Midbrain (tissue), 1 donor: ENCODE data around the gene MSH3.

ENCODE experiments used
- DNase-seq: peaks from one replicate; lab custom pipeline; 2025; lab: John Stamatoyannopoulos, UW

MSH3 gene

DNA sequence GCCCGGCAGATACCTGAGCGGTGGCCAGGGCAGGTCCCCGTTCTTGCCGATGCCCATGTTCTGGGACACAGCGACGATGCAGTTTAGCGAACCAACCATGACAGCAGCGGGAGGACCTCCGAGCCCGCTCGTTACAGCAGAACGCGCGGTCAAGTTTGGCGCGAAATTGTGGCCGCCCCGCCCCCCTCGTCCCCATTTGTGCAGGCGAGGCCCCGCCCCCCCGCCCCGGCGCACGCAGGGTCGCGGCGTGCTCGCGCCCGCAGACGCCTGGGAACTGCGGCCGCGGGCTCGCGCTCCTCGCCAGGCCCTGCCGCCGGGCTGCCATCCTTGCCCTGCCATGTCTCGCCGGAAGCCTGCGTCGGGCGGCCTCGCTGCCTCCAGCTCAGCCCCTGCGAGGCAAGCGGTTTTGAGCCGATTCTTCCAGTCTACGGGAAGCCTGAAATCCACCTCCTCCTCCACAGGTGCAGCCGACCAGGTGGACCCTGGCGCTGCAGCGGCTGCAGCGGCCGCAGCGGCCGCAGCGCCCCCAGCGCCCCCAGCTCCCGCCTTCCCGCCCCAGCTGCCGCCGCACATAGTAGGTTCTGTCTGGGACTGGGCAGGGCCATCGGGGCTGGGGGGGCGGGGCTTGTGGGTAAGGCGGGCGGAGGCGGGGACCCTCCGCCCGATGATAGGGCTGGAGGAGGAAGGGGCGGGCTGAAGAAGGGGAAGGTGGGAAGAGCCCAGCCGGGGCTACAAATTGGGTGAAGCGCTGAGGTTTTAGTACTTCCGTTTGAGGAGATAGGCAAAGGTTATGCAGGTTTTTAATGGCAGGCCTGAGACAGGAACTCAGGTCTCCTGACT, at the start of gene MSH3, which contains the start of gene DHFR:
MSH3 (plus strand) TSS at position 262 of the 840 bp plus-strand sequence; CDS start at position 338, 76 bp downstream.
DHFR (minus strand) TSS at position 593 of the 840 bp plus-strand sequence; CDS start at position 99, 494 bp downstream.
- DNase-seq = peak; percentile 84

DNA sequence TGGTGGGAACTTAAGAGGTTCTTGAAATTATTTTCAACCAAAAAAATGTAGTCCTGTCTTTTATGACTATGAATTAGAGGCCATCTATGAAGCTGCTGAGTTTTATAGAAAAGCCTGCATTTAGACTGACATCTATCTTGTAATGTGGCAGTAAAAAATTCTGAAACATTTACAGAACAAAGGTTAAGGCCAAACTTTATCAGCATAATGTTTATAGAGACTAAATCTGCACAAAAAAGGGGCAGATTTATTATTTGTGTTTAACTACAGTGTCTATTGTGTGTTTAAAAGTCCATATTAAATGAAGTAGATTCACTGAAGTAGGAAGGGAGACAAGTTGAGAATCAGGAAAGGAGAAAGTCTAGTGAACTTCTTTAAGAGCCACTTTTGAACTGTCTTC, 47.1 kb upstream of the MSH3 start:
- no peak for DNase-seq

DNA sequence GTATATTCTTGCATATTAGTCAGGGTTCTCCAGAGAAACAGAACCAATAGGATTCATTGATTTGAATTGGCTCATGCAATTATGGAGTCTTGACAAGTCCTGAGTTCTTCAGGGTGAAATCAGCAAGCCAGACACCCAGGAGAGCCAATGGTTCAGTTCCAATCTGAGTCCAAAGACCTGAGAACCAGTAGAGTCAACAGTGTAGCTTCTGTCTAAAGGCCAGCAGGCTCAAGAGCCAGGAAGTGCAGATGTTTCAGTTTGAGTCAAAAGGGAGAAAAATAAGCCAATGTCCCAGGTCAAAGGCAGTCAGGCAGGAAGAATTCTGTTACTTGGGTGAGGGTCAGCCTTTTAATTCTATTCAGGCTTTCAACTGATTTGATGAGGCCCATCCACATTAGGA, 46.6 kb upstream of the MSH3 start:
- no peak for DNase-seq

DNA sequence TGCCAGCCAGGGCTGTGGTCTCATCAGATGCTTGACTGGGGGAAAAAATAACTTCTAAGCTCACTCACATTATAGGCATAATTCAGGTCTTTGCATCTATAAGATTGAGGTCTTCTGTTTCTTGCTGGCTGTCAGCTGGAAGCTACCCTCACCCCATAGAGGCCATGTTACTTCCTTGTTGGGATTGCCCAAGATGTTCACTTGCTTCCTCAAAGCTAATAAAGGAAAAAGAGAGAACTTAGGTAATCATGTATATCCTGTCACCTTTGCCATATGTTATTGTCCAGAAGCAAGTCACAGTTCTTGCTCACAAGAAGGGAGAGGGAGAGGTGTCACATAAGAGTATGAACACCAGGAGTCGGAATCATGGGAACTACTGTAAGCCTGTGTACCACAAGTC, 45.7 kb upstream of the MSH3 start:
- no peak for DNase-seq

DNA sequence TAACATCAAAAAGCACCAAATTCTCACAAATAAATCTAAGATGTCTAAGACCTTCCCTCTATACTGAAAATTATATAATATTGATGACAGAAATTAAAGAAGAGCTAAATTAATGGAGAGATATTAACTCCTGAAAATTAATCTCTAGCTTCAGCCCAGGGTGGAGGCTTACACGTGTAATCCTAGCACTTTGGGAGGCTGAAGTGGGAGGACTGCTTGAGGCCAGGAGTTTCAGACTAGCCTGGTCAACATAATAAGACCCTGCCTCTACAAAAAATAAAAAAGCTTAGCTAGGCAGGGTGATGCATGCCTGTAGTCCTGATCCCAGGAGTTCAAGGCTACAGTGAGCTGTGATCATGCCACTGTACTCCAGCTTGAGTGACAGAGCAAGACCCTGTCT, 44.8 kb upstream of the MSH3 start:
- no peak for DNase-seq

DNA sequence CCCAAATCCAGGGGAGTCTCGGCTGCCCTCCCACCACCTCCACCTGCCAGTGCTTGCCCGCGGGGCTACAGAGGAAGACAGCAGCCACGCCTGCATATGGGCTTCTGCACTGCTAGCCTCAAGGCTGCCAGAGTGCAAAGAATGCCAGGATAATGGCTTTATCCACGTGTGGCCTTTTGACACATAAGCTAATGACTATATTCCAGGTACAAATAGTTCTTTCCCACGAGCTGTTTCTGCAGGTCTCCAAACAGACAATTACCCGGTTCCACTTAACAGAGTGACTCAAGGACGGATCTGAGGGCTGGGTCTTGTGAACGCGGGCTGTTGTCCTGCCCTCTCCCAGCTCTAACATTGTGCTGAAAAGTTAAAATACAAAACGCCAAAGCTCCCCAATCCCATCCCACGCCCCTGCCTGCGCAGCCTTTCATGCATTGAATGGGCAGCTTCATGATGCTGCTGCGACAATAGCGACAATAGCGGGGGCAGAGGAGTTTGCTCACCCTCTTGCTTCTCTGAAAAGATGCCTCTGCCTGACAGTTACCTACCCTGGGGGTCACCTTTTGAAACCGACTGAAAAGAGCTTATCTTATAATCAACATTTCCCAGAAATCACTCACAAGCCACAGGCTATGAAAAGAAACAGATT, 39.1 kb upstream of the MSH3 start:
- no peak for DNase-seq

DNA sequence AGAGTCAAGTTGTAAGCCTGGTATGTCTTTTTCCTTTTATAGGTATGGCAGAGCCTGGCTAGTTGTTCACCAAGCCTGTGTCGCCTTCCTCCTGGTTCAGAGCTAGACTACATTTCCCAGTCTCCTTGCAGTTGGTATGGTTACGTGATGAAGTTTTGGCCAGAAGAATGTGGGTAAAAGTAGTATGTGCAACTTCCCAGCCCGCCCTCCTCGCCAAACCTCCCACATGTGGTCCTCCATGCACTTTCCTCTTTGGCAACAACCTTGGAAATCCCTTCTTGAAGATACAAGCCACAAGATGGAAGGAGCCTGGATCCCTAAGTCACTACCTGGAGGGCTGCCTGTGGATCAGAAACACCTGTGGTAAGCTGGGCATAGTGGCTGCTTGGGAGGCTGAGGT, 36.0 kb upstream of the MSH3 start:
- DNase-seq = no peak

DNA sequence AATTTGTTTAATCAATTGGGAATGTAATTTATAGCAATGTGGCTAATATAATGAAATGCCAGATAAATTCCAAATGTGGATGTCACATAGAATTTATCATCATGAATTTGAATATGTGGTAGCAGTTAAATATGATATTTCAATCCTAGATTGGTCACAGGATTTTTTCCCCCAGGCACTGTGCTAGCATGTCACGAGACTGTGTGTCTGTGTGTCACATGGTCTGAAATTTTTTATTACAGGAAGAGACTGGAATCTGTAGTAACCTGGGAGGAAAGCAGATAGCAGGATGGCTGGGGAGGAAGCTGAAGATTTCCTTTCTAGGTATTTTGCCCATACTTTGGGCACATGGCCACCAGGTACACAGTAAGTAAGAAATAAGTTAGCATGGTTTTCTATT, 35.4 kb upstream of the MSH3 start:
- DNase-seq = no peak

DNA sequence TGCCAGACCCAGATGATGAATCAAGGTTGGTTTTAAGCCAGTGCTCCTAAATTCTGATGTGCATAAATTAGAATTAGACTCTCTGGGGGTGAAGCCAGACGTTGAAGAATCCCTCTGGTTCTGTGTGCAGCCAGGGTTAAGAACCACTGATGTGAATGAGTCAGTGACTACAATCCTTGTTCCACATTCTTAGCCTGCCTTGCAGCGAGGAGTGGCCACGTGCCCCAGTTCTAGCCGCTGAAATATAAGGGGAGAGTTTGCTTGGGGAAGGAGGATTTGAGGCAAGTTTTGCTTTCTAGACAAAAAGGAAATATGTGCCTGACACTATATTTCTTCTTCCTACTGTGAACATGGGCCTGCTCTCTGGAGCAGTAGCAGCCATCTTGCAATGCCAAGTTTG, 34.2 kb upstream of the MSH3 start:
- no peak for DNase-seq

DNA sequence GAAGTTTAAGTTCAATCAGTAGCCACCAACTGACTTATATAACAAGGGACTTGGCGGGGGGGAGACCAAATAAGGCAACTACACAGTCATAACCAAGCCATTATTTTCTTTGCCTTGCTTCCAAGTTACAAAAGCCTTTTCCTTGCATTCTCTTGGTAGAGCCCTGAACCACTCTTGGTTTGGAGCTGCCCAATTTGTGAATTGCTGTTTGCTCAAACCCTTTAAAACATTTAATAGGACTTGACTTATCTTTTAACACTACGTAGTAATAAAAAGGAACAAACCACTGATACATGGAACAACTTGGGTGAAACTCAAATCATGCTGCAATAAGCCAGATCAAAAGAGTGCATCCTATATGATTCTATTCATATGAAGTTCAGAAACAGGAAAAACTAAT, 31.7 kb upstream of the MSH3 start:
- no peak for DNase-seq

DNA sequence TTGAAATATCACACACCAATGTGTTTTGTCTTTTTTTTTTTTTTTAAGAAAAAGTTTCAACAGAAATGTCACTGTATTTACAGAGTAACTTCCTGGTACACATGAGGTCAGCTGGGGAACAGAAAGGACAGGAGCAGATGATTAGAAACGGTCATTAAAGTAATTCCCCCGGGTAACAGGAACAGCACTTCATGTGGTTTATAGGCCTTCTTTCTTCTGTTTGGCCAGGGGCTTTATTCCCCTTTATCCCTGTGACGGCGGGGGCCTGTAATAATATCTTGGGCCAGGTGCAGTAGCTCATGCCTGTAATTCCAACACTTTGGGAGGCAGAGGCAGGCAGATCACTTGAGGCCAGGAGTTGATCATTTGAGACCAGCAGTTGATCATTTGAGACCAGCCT, 30.5 kb upstream of the MSH3 start:
- no peak for DNase-seq

DNA sequence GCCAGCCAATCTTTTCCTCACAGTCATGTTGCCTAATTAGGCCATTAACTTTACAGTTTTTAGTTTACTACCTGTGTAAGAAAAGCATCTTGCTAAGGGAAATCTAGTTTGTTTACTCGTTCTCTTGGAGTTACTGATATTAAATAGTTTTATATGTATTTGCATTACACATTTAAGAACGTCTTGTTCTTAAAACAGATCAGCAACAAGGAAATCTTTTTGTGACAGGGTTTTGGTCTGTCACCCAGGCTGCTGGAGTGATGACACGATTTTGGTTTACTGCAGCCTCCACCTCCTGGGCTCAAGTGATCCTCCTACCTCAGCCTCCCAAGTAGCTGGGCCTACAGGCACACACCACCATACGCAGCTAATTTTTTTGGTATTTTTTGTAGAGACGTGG, 29.2 kb upstream of the MSH3 start:
- no peak for DNase-seq

DNA sequence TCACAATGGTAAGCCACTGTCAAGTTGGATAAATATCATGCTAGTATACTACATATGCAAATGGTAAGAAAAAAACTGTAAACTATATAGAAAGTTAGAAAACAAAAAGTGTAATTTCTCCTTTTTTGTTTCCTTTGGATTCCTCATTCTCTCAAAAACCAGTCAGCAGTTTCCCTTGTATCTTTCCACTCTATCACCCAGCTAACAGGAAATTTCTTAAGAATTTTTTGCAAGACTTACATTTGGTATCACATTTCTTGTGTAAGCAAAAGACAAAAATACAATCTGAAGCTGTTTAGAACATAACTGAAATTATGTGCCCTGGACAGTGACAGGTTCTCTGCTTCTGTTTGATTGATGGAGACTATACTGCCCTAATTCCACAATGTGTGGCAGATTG, 25.2 kb upstream of the MSH3 start:
- no peak for DNase-seq

DNA sequence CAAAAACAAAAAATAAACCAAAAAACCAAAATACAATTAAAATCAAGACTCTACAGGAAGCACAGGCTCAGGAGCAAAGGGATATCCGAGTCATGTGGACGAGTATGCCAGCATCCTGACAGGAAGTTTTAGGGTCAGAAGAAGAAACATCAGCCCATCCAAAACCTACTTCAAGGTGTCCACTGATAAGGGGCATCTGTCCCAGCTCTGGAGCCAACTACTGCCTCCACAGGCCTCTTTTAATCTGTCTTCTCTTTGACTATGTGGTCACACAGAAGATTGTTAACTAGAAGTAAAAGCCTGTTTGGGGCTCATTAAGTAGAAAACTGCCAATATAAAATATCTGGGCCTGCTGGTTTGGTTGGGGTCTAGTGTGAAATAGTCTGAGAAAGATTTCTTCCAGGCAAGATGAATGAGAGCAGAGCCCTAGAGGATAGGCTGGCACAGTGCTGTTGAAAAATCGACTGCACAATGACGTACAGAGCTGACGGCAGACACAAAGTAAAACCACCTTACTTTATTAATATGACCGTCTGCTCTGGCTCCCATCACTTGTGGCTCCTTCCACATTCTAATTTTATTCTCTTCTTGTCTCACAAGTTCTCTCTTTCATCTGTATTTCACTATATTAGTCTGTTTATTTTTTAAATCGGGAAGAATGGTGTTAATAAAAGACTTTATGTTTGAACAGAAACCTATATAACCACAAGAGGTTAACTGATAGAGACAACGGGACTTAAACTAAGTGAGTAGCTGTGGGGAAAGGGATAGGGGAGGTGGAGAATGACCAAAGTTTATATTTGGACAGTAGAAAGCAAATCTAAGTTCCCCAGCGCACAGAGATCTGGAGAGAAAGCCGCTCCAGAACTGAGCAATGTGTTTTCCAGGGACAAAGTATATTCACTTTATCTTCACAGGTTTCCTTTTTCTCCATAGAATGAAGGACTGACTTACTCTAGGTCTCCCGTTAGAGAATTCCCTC, 22.9 kb upstream of the MSH3 start:
- no peak for DNase-seq

DNA sequence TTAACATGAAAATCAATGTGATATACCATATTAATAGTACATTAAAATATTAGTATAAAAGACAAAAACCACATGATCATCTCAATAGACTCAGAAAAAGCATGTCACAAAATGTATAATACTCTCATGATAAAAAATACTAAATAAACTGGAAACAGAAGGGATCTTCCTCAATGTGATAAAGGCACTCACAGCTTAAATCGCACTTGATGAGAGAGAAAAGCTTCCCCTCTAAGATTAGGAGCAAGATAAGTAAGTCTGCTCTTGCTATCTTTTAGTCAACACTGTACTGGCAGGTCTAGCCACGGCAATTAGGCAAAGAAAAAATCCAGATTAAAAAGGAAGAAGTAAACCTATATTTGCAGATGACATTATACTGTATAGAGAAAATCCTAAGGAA, 21.8 kb upstream of the MSH3 start:
- DNase-seq = no peak

DNA sequence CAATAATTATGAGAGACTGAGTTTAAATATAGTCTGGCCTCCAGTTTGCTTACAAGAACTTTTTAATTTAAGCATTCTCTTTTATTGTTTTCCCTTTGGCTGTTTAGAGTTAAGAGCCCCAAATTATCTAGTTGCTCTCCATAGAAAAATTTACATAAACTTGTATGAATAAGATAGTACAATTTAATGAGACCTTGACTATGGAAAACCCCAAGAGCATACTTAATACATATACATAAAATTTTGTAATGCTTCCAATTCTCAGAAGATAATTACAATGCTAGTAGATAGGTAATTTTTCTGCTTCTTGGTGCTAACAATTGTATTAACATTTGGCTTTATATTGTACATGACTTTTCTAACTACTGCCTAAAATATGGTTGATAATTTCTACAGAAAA, 20.3 kb upstream of the MSH3 start:
- DNase-seq = no peak

DNA sequence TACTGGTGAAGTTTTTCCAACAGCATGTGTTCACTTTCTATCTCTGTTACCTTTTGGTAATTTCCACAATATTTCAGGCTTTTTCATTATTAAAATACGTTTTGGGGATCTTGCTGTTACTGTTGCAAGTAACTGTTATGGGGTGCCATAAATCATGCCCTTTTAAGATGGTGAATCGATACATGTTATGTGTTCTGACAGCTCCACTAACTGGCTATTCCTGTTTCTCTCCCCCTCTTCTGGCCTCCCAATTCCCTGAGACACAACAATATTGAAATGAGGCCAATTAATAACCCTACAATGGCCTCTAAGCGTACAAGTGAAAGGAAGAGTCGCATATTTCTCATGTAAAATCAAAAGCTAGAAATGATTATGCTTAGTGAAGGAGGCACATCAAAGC, 13.1 kb upstream of the MSH3 start:
- DNase-seq = no peak

DNA sequence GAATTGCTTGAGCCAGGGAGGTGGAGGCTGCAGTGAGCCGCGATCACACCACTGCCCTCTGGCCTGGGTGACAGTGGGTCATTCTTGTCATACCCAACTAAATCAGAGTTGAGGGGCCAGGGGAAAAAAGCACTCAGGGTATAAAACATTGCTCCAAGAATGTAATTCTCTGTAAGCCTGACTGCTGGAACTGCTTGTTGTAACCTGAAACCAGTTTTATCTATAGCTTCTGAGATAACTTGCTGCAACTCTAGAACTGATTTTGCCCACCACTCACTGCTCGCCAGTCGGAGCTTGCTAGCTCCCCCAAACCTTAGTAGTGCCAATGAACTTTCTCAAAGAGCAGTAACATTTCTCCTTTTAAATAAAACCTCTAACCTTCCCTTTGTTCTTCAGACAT, 9.6 kb upstream of the MSH3 start:
- DNase-seq = no peak

DNA sequence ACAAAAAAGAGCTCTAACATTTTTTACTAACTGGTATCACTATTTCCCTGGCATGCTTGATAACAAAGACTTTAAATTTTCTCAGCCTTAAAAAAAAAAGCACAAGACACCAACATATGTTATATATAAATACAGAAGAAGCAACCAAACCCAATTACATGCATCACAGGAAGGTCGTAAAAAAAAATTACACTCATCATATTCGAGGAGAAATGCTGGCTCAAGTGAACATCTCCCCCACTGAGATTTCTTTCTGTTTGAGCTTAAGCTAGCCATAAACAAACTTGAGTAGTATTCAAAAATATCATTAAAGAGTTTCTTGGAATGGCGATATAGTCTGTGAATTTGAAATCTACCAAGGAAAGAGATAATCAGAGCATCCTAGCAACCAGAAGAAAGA, 7.5 kb upstream of the MSH3 start:
- DNase-seq = no peak

DNA sequence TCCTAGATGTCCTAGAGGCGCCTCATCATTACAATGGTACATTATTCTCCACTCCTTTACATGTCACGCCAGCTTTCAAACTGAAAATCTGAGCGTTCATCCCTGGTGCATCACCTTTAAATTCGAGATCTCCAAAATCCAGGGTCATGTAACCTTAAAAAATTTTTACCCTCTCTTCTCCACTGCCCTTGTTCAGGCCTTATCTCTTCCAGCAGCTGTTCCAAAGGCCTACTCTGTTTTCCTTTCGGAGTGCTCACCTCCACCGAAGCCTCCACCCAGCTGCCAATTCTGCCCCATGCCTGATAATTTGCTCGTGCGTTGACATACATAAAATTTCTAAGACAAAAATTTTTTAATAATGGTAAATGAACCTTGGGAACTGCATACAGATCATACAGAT, 950 bp upstream of the MSH3 start:
- DNase-seq = no peak

DNA sequence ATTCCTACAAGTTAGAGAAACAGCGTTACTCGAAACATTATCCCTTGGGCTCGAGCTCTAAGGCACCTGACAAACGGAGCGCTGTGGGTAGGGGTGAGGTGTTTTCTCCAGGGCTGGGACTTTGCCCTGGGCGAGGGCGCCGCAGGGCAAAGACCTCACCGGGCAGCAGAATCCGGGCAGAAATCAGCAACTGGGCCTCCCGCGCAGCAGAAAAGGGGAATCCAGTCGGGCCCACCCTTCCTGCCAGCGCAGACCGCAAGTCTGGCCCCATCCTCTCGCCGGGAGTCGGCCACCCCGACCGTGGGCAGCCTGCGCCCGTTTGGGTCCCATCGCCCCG, 430 bp upstream of the MSH3 start:
- no peak for DNase-seq

DNA sequence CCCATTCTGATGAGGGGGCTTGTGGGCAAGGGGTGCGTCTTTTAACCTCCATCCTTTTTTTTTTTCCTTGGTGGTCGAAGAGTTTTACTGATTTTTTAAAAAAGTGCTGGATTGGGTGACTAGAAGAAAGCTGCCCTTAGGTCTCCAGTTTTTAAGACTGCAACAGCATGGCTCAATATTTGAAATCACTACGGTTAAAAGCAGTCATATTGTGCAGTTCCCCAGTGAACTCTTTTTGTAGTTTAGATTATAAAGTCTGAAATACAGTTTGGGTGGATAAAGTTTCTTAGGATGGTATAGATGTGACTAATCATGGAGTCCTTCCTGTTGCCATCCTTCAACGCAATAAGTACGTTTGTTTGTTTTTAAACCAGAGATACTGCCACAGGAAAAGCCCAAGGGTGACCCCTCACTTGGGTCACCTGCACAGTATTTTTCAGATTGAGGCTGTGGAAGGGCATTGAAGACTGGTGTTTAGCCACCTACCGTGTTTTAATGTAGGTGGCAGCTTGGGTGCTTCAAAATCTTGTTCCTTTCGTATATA, 851 bp downstream of the MSH3 start:
- DNase-seq = no peak
